CD14-positive monocyte (primary cell): ENCODE results near the gene SMPD3. TPM values are rescaled to one million over a fixed set of nuclear protein-coding genes. Genes with fewer than 3 reads are reported as not detected.

Source experiments
- DNase-seq, 3 donors: peaks; one replicate each; pipeline ENCODE4 v3.0.0-alpha.2; 2011 to 2022
- H2AFZ ChIP-seq: 2 replicates; pipeline ENCODE4 v1.6.0; 2012; ENCODE audit warnings: mild to moderate bottlenecking, low read depth, low read length, inconsistent platforms; ENCODE audit not compliant: insufficient read depth, poor library complexity, severe bottlenecking
- H3K27ac ChIP-seq, 2 donors: 1 replicate in 1 of 2; 2 replicates in 1 of 2; pipeline ENCODE4 v1.5.1; 2012 to 2013; ENCODE audit warnings: low read length in 2 of 2, control low read depth in 1 of 2, inconsistent platforms in 1 of 2, low read depth in 1 of 2, mild to moderate bottlenecking in 1 of 2
- H3K27me3 ChIP-seq, 2 donors: one replicate each; pipeline versions ENCODE4 v1.6.0 to v1.6.1; 2011 to 2013; ENCODE audit warnings: low read length in 2 of 2; ENCODE audit not compliant: control insufficient read depth in 2 of 2, insufficient read depth in 2 of 2
- H3K36me3 ChIP-seq, 2 donors: replicated peaks in 1 of 2; 1 replicate in 1 of 2; 2 replicates in 1 of 2; pipeline versions ENCODE4 v1.5.1 to v1.6.1; 2012 to 2013; ENCODE audit warnings: low read length in 2 of 2, control low read depth in 1 of 2, inconsistent platforms in 1 of 2, mild to moderate bottlenecking in 1 of 2; ENCODE audit not compliant: insufficient read depth in 2 of 2, control insufficient read depth in 1 of 2
- H3K4me1 ChIP-seq, 2 donors: 1 replicate in 1 of 2; 2 replicates in 1 of 2; pipeline versions ENCODE4 v1.5.1 to v1.6.1; 2012 to 2013; ENCODE audit warnings: low read length in 2 of 2, control low read depth in 1 of 2, inconsistent platforms in 1 of 2, mild to moderate bottlenecking in 1 of 2, moderate library complexity in 1 of 2; ENCODE audit not compliant: insufficient read depth in 2 of 2, control insufficient read depth in 1 of 2
- H3K4me2 ChIP-seq: replicated peaks from 2 replicates; pipeline ENCODE3; 2012; ENCODE audit warnings: low read length, moderate library complexity, mild to moderate bottlenecking; ENCODE audit not compliant: poor library complexity, severe bottlenecking; ENCODE audit errors: extremely low read depth
- H3K4me3 ChIP-seq, 3 experiments: fragments of 200-600 bp in 1 of 3; sonication (generic) in 1 of 3; replicated peaks in 1 of 3; 1 replicate in 2 of 3; 2 replicates in 1 of 3; pipeline ENCODE4 v1.5.1; 2011 to 2013; ENCODE audit warnings: low read length in 3 of 3, mild to moderate bottlenecking in 3 of 3, control low read depth in 2 of 3, low read depth in 2 of 3, inconsistent platforms in 1 of 3, moderate library complexity in 1 of 3
- H3K79me2 ChIP-seq: 2 replicates; pipeline ENCODE4 v1.6.0; 2012; ENCODE audit warnings: mild to moderate bottlenecking, control low read depth, inconsistent platforms, low read length, moderate library complexity; ENCODE audit not compliant: insufficient read depth
- H3K9ac ChIP-seq: 2 replicates; pipeline ENCODE4 v1.6.0; 2017; ENCODE audit warnings: low read length, mild to moderate bottlenecking; ENCODE audit not compliant: insufficient read depth, poor library complexity, severe bottlenecking
- H3K9me3 ChIP-seq, 2 donors: replicated peaks in 1 of 2; 1 replicate in 1 of 2; 2 replicates in 1 of 2; pipeline versions ENCODE4 v1.5.1 to v1.6.1; 2012 to 2013; ENCODE audit warnings: low read length in 2 of 2, control low read depth in 1 of 2; ENCODE audit not compliant: control insufficient read depth in 1 of 2, insufficient read depth in 1 of 2
- H4K20me1 ChIP-seq: 2 replicates; pipeline ENCODE4 v1.6.0; 2012; ENCODE audit warnings: mild to moderate bottlenecking, low read length, control low read depth, moderate library complexity; ENCODE audit not compliant: insufficient read depth
- H3K27ac Mint-ChIP-seq, 7 donors: one replicate each; pipeline ENCODE4 v1.8.0; 2020; ENCODE audit warnings: mild to moderate bottlenecking in 7 of 7, mixed read lengths in 7 of 7, moderate library complexity in 6 of 7, inconsistent platforms in 2 of 7
- H3K27me3 Mint-ChIP-seq, 3 donors: one replicate each; pipeline ENCODE4 v1.8.0; 2021 to 2022; ENCODE audit warnings: low read depth in 3 of 3, mild to moderate bottlenecking in 3 of 3, mixed read lengths in 3 of 3, moderate library complexity in 3 of 3, inconsistent platforms in 1 of 3
- H3K36me3 Mint-ChIP-seq, 2 donors: one replicate each; pipeline ENCODE4 v1.8.0; 2020; ENCODE audit warnings: mixed read lengths in 2 of 2, inconsistent platforms in 1 of 2, mild to moderate bottlenecking in 1 of 2
- H3K4me1 Mint-ChIP-seq: one replicate; pipeline ENCODE4 v1.8.0; 2020; ENCODE audit warnings: mild to moderate bottlenecking, mixed read lengths
- H3K4me3 Mint-ChIP-seq, 2 donors: one replicate each; pipeline ENCODE4 v1.8.0; 2020; ENCODE audit warnings: mild to moderate bottlenecking in 2 of 2, mixed read lengths in 2 of 2, moderate library complexity in 1 of 2
- H3K9me3 Mint-ChIP-seq, 7 donors: one replicate each; pipeline ENCODE4 v1.8.0; 2020 to 2022; ENCODE audit warnings: mixed read lengths in 7 of 7, mild to moderate bottlenecking in 6 of 7, moderate library complexity in 6 of 7, inconsistent platforms in 2 of 7
- CTCF ChIP-seq: fragments of 200-600 bp; IDR thresholded peaks from one replicate; pipeline ENCODE4 v1.8.0; 2022; ENCODE audit warnings: antibody characterized with exemption, mild to moderate bottlenecking
- WGBS: methylation state at CpG from one replicate; pipeline ENCODE4 v1.1.5; 2013; ENCODE audit warnings: missing lambda C conversion rate; ENCODE audit not compliant: insufficient coverage; 5-methylcytosine and 5-hydroxymethylcytosine counted together
- intact Hi-C, 2 donors: fragments of 100-400 bp; cut with micrococcal nuclease; formaldehyde crosslinking; loops; one replicate each; pipeline versions ENCODE4 v1.15.0 to v1.15.1; 2023
- polyA plus RNA-seq, 3 donors: library from polyadenylated mRNA; depleted of rRNA in 1 of 3; unstranded in 2 of 3; stranded (reverse) in 1 of 3; fragments of 300-500 nt in 2 of 3; fragments of >200 nt in 1 of 3; fragmentation: Illumina TruSeq in 2 of 3; gene quantifications; 1 replicate in 2 of 3; 2 replicates in 1 of 3; pipeline ENCODE4 v1.2.3, GENCODE V29; 2012 to 2021

SMPD3 gene
- polyA plus RNA-seq, 3 donors = 0.40 to 1.1 (median 0.51) TPM

- no peaks in the 10 kb centered on the region for H3K79me2 ChIP-seq
- intact Hi-C loops = no loop called here
- H3K27me3 ChIP-seq = no peaks in the 10 kb centered on the region
- H3K27ac ChIP-seq = no peak overlapping the region
- H3K9ac ChIP-seq = no peak overlapping the region
- H3K36me3 ChIP-seq = no peaks in the 10 kb centered on the region
- no peaks in the 10 kb centered on the region for H4K20me1 ChIP-seq
- no peak overlapping the region for H3K4me3 ChIP-seq
- no peak overlapping the region for H2AFZ ChIP-seq
- H3K4me2 ChIP-seq = no peak overlapping the region
- TF ChIP-seq CTCF = no peak
- no peak for DNase-seq
- peaks cover 0 to 2% (median 0%) of the 10 kb centered on the region in 7 donors for H3K9me3 Mint-ChIP-seq
- no peak overlapping the region for H3K4me3 Mint-ChIP-seq
- no peaks in the 10 kb centered on the region for H3K4me1 ChIP-seq
- H3K9me3 ChIP-seq = no peaks in the 10 kb centered on the region
- H3K27ac Mint-ChIP-seq = no peak overlapping the region
- no peaks in the 10 kb centered on the region for H3K4me1 Mint-ChIP-seq
- no peaks in the 10 kb centered on the region for H3K36me3 Mint-ChIP-seq
- peaks cover 0 to 8% (median 2%) of the 10 kb centered on the region in 3 donors for H3K27me3 Mint-ChIP-seq
Measured at GRCh38 chr16:68426347-68426652, 22.0 kb downstream of the SMPD3 start.

GRCh38 chr16:68425498-68426346 lies 22.6 kb downstream of the SMPD3 start:
- Histone ChIP-seq H3K27ac (no peak overlapping the region), H3K27me3 (no peaks in the 10 kb centered on the region), H3K36me3 (no peaks in the 10 kb centered on the region), H3K79me2 (no peaks in the 10 kb centered on the region), H3K4me1 (no peaks in the 10 kb centered on the region), H3K4me2 (no peak overlapping the region), H3K9me3 (no peaks in the 10 kb centered on the region), H3K9ac (no peak overlapping the region), H3K4me3 (no peak overlapping the region), H2AFZ (no peak overlapping the region), H4K20me1 (no peaks in the 10 kb centered on the region)
- intact Hi-C loops = no loop called here
- Mint-ChIP-seq H3K4me1 (no peaks in the 10 kb centered on the region), H3K9me3 (peaks cover 0 to 2% (median 0%) of the 10 kb centered on the region in 7 donors), H3K27me3 (peaks cover 0 to 8% (median 2%) of the 10 kb centered on the region in 3 donors), H3K36me3 (no peaks in the 10 kb centered on the region), H3K4me3 (no peak overlapping the region), H3K27ac (no peak overlapping the region)
- WGBS = 91% methylated on average over 5 of the region's 9 CpGs
- DNase-seq = no peak
- no peak for TF ChIP-seq CTCF
